H9 (cell line): ENCODE measurements around the gene RNGTT. TPM values are rescaled to one million over a fixed set of nuclear protein-coding genes. Genes with fewer than 3 reads are reported as not detected.

ENCODE experiments used
- DNase-seq: peaks from one replicate; pipeline ENCODE4 v3.0.0-alpha.2; 2017
- H2AFZ ChIP-seq: one replicate; pipeline ENCODE4 v1.6.1; 2013; ENCODE audit warnings: mild to moderate bottlenecking, low read length, control low read depth, moderate library complexity
- H2AK5ac ChIP-seq: 2 replicates; pipeline ENCODE4 v1.6.1; 2013; ENCODE audit warnings: low read length, control low read depth, mixed read lengths; ENCODE audit not compliant: insufficient read length
- H2BK120ac ChIP-seq: one replicate; pipeline ENCODE4 v1.6.1; 2013; ENCODE audit warnings: low read depth, mild to moderate bottlenecking, low read length, control low read depth, inconsistent platforms; ENCODE audit not compliant: poor library complexity, severe bottlenecking
- H2BK12ac ChIP-seq: 2 replicates; pipeline ENCODE4 v1.6.1; 2013; ENCODE audit warnings: low read length, control low read depth, mixed read lengths, low read depth; ENCODE audit not compliant: insufficient read length
- H2BK15ac ChIP-seq: 2 replicates; pipeline ENCODE4 v1.6.1; 2013; ENCODE audit warnings: low read depth, low read length, control low read depth
- H2BK20ac ChIP-seq: one replicate; pipeline ENCODE4 v1.6.1; 2013; ENCODE audit warnings: low read depth, mild to moderate bottlenecking, low read length, control low read depth, inconsistent platforms; ENCODE audit not compliant: poor library complexity, severe bottlenecking
- H2BK5ac ChIP-seq: 2 replicates; pipeline ENCODE4 v1.6.1; 2013; ENCODE audit warnings: low read length, control low read depth, mixed read lengths; ENCODE audit not compliant: insufficient read length
- H3K14ac ChIP-seq: 2 replicates; pipeline ENCODE4 v1.6.1; 2013; ENCODE audit warnings: low read length, control low read depth; ENCODE audit not compliant: insufficient read depth
- H3K18ac ChIP-seq: 2 replicates; pipeline ENCODE4 v1.6.1; 2013; ENCODE audit warnings: low read depth, mild to moderate bottlenecking, mixed read lengths, low read length, control low read depth; ENCODE audit not compliant: insufficient read length
- H3K23ac ChIP-seq: 2 replicates; pipeline ENCODE4 v1.6.1; 2013; ENCODE audit warnings: low read length, control low read depth, mixed read lengths, low read depth; ENCODE audit not compliant: insufficient read length
- H3K23me2 ChIP-seq: 2 replicates; pipeline ENCODE4 v1.6.1; 2013; ENCODE audit warnings: low read depth, mild to moderate bottlenecking, mixed read lengths, low read length, control low read depth; ENCODE audit not compliant: insufficient read length, poor library complexity, severe bottlenecking
- H3K27ac ChIP-seq: 2 replicates; pipeline ENCODE4 v1.5.1; 2013; ENCODE audit warnings: low read length, control low read depth, mixed read lengths, low read depth; ENCODE audit not compliant: insufficient read length
- H3K27me3 ChIP-seq: 2 replicates; pipeline ENCODE4 v1.6.1; 2013; ENCODE audit warnings: low read length, control low read depth, inconsistent platforms; ENCODE audit not compliant: insufficient read depth
- H3K4ac ChIP-seq: 2 replicates; pipeline ENCODE4 v1.6.1; 2013; ENCODE audit warnings: low read depth, mild to moderate bottlenecking, control low read depth, inconsistent platforms, low read length, moderate library complexity
- H3K4me1 ChIP-seq: 2 replicates; pipeline ENCODE4 v1.6.1; 2013; ENCODE audit warnings: low read length, control low read depth, inconsistent platforms; ENCODE audit not compliant: insufficient read depth
- H3K4me2 ChIP-seq: 2 replicates; pipeline ENCODE4 v1.6.1; 2013; ENCODE audit warnings: low read length, control low read depth, mixed read lengths; ENCODE audit not compliant: insufficient read length, insufficient read depth
- H3K56ac ChIP-seq: 2 replicates; pipeline ENCODE4 v1.6.1; 2013; ENCODE audit warnings: low read depth, mild to moderate bottlenecking, mixed read lengths, low read length, control low read depth; ENCODE audit not compliant: insufficient read length
- H3K79me1 ChIP-seq: 2 replicates; pipeline ENCODE4 v1.6.1; 2013; ENCODE audit warnings: low read depth, mild to moderate bottlenecking, moderate library complexity, low read length, control low read depth, inconsistent platforms; ENCODE audit not compliant: insufficient read depth, poor library complexity, severe bottlenecking
- H3K79me2 ChIP-seq: 2 replicates; pipeline ENCODE4 v1.6.1; 2013; ENCODE audit warnings: low read length, control low read depth, inconsistent platforms; ENCODE audit not compliant: insufficient read depth
- H3K9ac ChIP-seq: 2 replicates; pipeline ENCODE4 v1.6.1; 2013; ENCODE audit warnings: low read length, control low read depth, mixed read lengths; ENCODE audit not compliant: insufficient read length; ENCODE audit errors: extremely low read depth
- H3K9me3 ChIP-seq: one replicate; pipeline ENCODE4 v1.6.1; 2013; ENCODE audit warnings: low read depth, low read length, inconsistent platforms; ENCODE audit not compliant: control insufficient read depth
- H3T11ph ChIP-seq: one replicate; pipeline ENCODE4 v1.6.1; 2013; ENCODE audit warnings: mild to moderate bottlenecking, low read length, control low read depth, inconsistent platforms
- H4K20me1 ChIP-seq: one replicate; pipeline ENCODE4 v1.6.1; 2013; ENCODE audit not compliant: control insufficient read depth, insufficient read length, insufficient read depth
- H4K5ac ChIP-seq: 2 replicates; pipeline ENCODE4 v1.6.1; 2013; ENCODE audit warnings: low read depth, mild to moderate bottlenecking, mixed read lengths, low read length, control low read depth; ENCODE audit not compliant: insufficient read length
- H4K8ac ChIP-seq: replicated peaks from 2 replicates; pipeline ENCODE4 v1.6.1; 2013; ENCODE audit warnings: low read length, control low read depth, mixed read lengths, low read depth; ENCODE audit not compliant: insufficient read length
- H4K91ac ChIP-seq: 2 replicates; pipeline ENCODE4 v1.6.1; 2013; ENCODE audit warnings: low read depth, mild to moderate bottlenecking, moderate library complexity, mixed read lengths, low read length, control low read depth; ENCODE audit not compliant: insufficient read length
- H3K27ac Mint-ChIP-seq, 3 experiments: 2 replicates in 2 of 3; 3 replicates in 1 of 3; pipeline ENCODE4 v1.8.0; 2020 to 2021; ENCODE audit warnings: mixed read lengths in 3 of 3, mild to moderate bottlenecking in 1 of 3, moderate library complexity in 1 of 3
- H3K27me3 Mint-ChIP-seq: 2 replicates; pipeline ENCODE4 v1.8.0; 2021; ENCODE audit warnings: low read depth, mild to moderate bottlenecking, moderate library complexity, mixed read lengths
- H3K36me3 Mint-ChIP-seq, 3 experiments: 2 replicates in 2 of 3; 3 replicates in 1 of 3; pipeline ENCODE4 v1.8.0; 2020 to 2021; ENCODE audit warnings: low read depth in 3 of 3, mixed read lengths in 3 of 3; ENCODE audit not compliant: insufficient read depth in 1 of 3
- H3K4me1 Mint-ChIP-seq, 2 experiments: 2 replicates each; pipeline ENCODE4 v1.8.0; 2020; ENCODE audit warnings: mixed read lengths in 2 of 2
- H3K4me3 Mint-ChIP-seq, 2 experiments: 2 replicates in 1 of 2; 3 replicates in 1 of 2; pipeline ENCODE4 v1.8.0; 2020 to 2021; ENCODE audit warnings: mild to moderate bottlenecking in 2 of 2, mixed read lengths in 2 of 2, moderate library complexity in 1 of 2
- H3K9me3 Mint-ChIP-seq, 2 experiments: 2 replicates in 1 of 2; 3 replicates in 1 of 2; pipeline ENCODE4 v1.8.0; 2020; ENCODE audit warnings: mild to moderate bottlenecking in 2 of 2, mixed read lengths in 2 of 2, moderate library complexity in 1 of 2
- total RNA-seq: library from RNA; stranded (reverse); gene quantifications from 2 replicates; pipeline ENCODE4 v1.2.1, GENCODE V29; 2021
- TF ChIP-seq, protein P1 (sequence below): fragments of 200-600 bp; sonication (generic); conservative IDR thresholded peaks from 3 replicates; pipeline ENCODE4 v1.8.0; 2021; ENCODE audit warnings: antibody characterized with exemption, mild to moderate bottlenecking

Gene RNGTT
- total RNA-seq, 1 experiment from 2014 or later: 20.5 TPM

DNA sequence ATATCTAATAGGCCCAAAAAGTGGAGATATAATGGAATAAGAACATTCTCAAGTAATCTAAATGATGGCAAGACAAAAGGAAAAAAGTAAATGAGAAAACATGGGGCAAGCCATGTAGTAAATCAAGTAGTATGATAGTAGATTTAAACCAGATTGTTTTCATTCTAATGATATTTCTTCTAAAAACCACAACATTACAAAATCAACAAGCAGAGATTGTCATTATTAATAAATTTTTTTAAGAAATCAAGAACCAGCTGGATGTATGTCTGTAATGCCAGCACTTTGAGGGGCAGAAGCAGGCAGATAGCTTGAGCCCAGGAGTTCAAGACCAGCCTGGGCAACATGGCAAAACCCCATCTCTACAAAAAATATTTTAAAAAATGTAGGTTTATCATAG, 155.0 kb downstream of the RNGTT start:
- Mint-ChIP-seq H3K4me1 (0 out of 4 replicates have a peak, but pooled peaks cover 0 to 4% of the 10 kb centered on the region in 2 experiments), H3K27ac (no peak overlapping the region), H3K9me3 (peaks cover 13% of the 10 kb centered on the region in 2 experiments), H3K4me3 (no peak overlapping the region), H3K36me3 (peaks cover 14 to 19% (median 18%) of the 10 kb centered on the region in 3 experiments), H3K27me3 (no peaks in the 10 kb centered on the region)
- Histone ChIP-seq H3K9ac (no peak overlapping the region), H4K8ac (no peak overlapping the region), H2BK120ac (no peak overlapping the region), H3K79me2 (no peaks in the 10 kb centered on the region), H3K23ac (no peak overlapping the region), H4K91ac (no peak overlapping the region), H2BK12ac (no peak overlapping the region), H3K9me3 (no peaks in the 10 kb centered on the region), H3K14ac (no peak overlapping the region), H3T11ph (no peak overlapping the region), H3K79me1 (no peaks in the 10 kb centered on the region), H3K18ac (no peak overlapping the region), H3K4me2 (no peak overlapping the region), H2BK5ac (no peak overlapping the region), H3K56ac (no peak overlapping the region), H2BK20ac (no peak overlapping the region), H4K5ac (no peak overlapping the region), H3K4ac (no peak overlapping the region), H2AFZ (no peak overlapping the region), H3K4me1 (no peaks in the 10 kb centered on the region), H3K27ac (no peak overlapping the region), H2AK5ac (no peak overlapping the region), H3K23me2 (no peaks in the 10 kb centered on the region), H3K27me3 (no peaks in the 10 kb centered on the region), H2BK15ac (no peak overlapping the region), H4K20me1 (no peaks in the 10 kb centered on the region)
- TF ChIP-seq, protein P1, sequence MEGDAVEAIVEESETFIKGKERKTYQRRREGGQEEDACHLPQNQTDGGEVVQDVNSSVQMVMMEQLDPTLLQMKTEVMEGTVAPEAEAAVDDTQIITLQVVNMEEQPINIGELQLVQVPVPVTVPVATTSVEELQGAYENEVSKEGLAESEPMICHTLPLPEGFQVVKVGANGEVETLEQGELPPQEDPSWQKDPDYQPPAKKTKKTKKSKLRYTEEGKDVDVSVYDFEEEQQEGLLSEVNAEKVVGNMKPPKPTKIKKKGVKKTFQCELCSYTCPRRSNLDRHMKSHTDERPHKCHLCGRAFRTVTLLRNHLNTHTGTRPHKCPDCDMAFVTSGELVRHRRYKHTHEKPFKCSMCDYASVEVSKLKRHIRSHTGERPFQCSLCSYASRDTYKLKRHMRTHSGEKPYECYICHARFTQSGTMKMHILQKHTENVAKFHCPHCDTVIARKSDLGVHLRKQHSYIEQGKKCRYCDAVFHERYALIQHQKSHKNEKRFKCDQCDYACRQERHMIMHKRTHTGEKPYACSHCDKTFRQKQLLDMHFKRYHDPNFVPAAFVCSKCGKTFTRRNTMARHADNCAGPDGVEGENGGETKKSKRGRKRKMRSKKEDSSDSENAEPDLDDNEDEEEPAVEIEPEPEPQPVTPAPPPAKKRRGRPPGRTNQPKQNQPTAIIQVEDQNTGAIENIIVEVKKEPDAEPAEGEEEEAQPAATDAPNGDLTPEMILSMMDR: no peak
- DNase-seq: no peak
